Brain microvascular endothelial cell (primary cell): ENCODE data around the gene TBKBP1.

ENCODE experiments used
- DNase-seq: peaks from one replicate; pipeline ENCODE4 v3.0.0-alpha.2; 2020
- H3K27ac ChIP-seq: fragments of 250-450 bp; sonication (Bioruptor Pico); 2 replicates; pipeline ENCODE4 v1.5.1; 2020; ENCODE audit warnings: mild to moderate bottlenecking, moderate library complexity
- H3K27me3 ChIP-seq: fragments of 250-450 bp; sonication (Bioruptor Pico); replicated peaks from 2 replicates; pipeline ENCODE4 v1.5.1; 2020; ENCODE audit warnings: mild to moderate bottlenecking
- H3K36me3 ChIP-seq: fragments of 250-450 bp; sonication (Bioruptor Pico); replicated peaks from 2 replicates; pipeline ENCODE4 v1.5.1; 2020; ENCODE audit warnings: mild to moderate bottlenecking
- H3K4me3 ChIP-seq: 2 replicates; pipeline ENCODE4 v1.5.1; 2011; ENCODE audit warnings: low read depth, mild to moderate bottlenecking, control low read depth, low read length, moderate library complexity
- CTCF ChIP-seq: IDR thresholded peaks from 2 replicates; pipeline ENCODE4 v1.5.1; 2011; ENCODE audit warnings: low read depth, mild to moderate bottlenecking, moderate library complexity, low read length, control low read depth, inconsistent platforms; ENCODE audit errors: missing control alignments
- in situ Hi-C: cut with HindIII; loops from 2 replicates; pipeline ENCODE4 v1.10.0; 2017; ENCODE audit warnings: low sequenced_read_pairs, low pct_ligation_motif_present

The TBKBP1 gene

GRCh38 chr17:47664624-47664941 is 29.4 kb upstream of the TBKBP1 start:
- H3K27me3 ChIP-seq = no peaks in the 10 kb centered on the region
- TF ChIP-seq CTCF = no peak
- H3K27ac ChIP-seq = no peak overlapping the region
- in situ Hi-C loops = no loop called here
- DNase-seq = no peak
- peaks cover 87% of the 10 kb centered on the region for H3K36me3 ChIP-seq
- no peak overlapping the region for H3K4me3 ChIP-seq

- Histone ChIP-seq H3K27me3 (no peaks in the 10 kb centered on the region), H3K4me3 (no peak overlapping the region), H3K27ac (no peak overlapping the region), H3K36me3 (peaks cover 89% of the 10 kb centered on the region)
- in situ Hi-C loops = no loop called here
- no peak for DNase-seq
- no peak for TF ChIP-seq CTCF
Observed at GRCh38 chr17:47665655-47666054, 28.3 kb upstream of the TBKBP1 start.

GRCh38 chr17:47669081-47669480 is 24.9 kb upstream of the TBKBP1 start:
- in situ Hi-C loops = no loop called here
- TF ChIP-seq CTCF = no peak
- DNase-seq = no peak
- no peak overlapping the region for H3K27ac ChIP-seq
- peaks cover 92% of the 10 kb centered on the region for H3K36me3 ChIP-seq
- H3K4me3 ChIP-seq = no peak overlapping the region
- H3K27me3 ChIP-seq = no peaks in the 10 kb centered on the region

GRCh38 chr17:47670064-47670463 is 23.9 kb upstream of the TBKBP1 start:
- no peak for DNase-seq
- Histone ChIP-seq H3K36me3 (peaks cover 92% of the 10 kb centered on the region), H3K27ac (no peak overlapping the region), H3K27me3 (no peaks in the 10 kb centered on the region), H3K4me3 (no peak overlapping the region)
- in situ Hi-C loops = no loop called here
- no peak for TF ChIP-seq CTCF

GRCh38 chr17:47674499-47674898 is 19.5 kb upstream of the TBKBP1 start:
- in situ Hi-C loops = no loop called here
- H3K4me3 ChIP-seq = no peak overlapping the region
- no peak for TF ChIP-seq CTCF
- no peak overlapping the region for H3K27ac ChIP-seq
- no peaks in the 10 kb centered on the region for H3K27me3 ChIP-seq
- peaks cover 95% of the 10 kb centered on the region for H3K36me3 ChIP-seq
- DNase-seq = no peak

GRCh38 chr17:47675380-47676198 is 18.4 kb upstream of the TBKBP1 start:
- DNase-seq = no peak
- no peak for TF ChIP-seq CTCF
- Histone ChIP-seq H3K4me3 (no peak overlapping the region), H3K27ac (no peak overlapping the region), H3K36me3 (peaks cover 95% of the 10 kb centered on the region), H3K27me3 (no peaks in the 10 kb centered on the region)
- in situ Hi-C loops = no loop called here
